NB4 (cell line): Measurements from ENCODE around the gene PAX5.

Source experiments
- DNase-seq: peaks from one replicate; pipeline ENCODE4 v3.0.0; 2010; ENCODE audit warnings: low read depth
- H3K4me3 ChIP-seq: one replicate; pipeline ENCODE4 v1.5.1; 2011; ENCODE audit warnings: mild to moderate bottlenecking, low read depth, low read length, moderate library complexity
- CTCF ChIP-seq: IDR thresholded peaks from one replicate; pipeline ENCODE4 v1.5.1; 2012; ENCODE audit warnings: low read depth, low read length
- MYC ChIP-seq: IDR thresholded peaks from 2 replicates; pipeline ENCODE4 v1.6.1; 2011; ENCODE audit warnings: low read depth, low read length
- POLR2A ChIP-seq: IDR thresholded peaks from 2 replicates; pipeline ENCODE4 v1.6.1; 2011; ENCODE audit warnings: mild to moderate bottlenecking; ENCODE audit not compliant: insufficient read length; ENCODE audit errors: extremely low read depth
- TF ChIP-seq, protein P1 (sequence below): IDR thresholded peaks from 2 replicates; pipeline ENCODE4 v1.6.1; 2011; ENCODE audit warnings: low read depth, low read length

PAX5 gene

DNA sequence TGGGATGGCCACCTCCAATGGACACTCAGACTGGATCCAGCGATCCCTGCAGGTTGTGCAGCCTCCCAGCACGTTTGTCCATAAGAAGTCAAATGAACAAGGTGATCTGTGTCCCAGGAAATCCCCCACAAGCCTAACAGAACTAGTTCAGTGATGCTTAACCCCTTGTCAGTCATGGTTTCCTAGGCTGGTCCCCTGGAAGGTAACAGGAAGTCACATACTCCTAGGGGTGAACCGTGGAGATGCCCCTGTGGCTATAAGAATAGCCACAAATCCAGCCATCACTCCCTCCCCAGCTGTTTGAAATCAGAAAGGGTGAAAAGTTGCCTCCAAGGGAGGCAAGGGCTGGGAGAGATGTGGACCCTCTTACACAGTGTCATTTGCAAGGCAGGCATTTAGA is 22.5 kb downstream of the PAX5 start:
- TF ChIP-seq, protein P1, sequence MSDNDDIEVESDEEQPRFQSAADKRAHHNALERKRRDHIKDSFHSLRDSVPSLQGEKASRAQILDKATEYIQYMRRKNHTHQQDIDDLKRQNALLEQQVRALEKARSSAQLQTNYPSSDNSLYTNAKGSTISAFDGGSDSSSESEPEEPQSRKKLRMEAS: no peak
- TF ChIP-seq POLR2A (no peak), CTCF (no peak), MYC (no peak)
- no peak for DNase-seq
- H3K4me3 ChIP-seq: no peak overlapping the region

- DNase-seq: no peak
- TF ChIP-seq MYC (no peak), POLR2A (no peak), CTCF (no peak)
- TF ChIP-seq, protein P1: no peak
- H3K4me3 ChIP-seq: no peak overlapping the region
Measured at GRCh38 chr9:37010976-37011375, 23.1 kb downstream of the PAX5 start.

DNA sequence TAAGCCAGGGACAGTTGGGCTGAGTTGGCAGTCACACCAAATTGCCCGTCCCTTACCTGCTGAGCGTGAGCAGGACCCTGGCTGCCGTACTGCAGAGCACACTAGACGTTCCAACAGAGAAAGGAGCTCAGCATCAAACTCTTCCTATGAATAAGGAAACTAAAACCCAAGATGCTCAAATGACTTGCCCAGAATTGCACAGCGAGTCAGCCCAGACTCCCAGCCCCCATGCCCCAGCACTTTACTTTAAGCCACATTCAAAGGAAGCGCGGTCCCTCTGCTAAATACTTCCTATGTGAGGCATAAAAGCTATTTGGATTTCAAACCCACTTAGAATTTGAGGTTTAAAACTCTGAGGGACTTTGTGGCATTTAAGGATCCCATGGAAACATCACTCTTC is 23.9 kb downstream of the PAX5 start:
- no peak for DNase-seq
- TF ChIP-seq, protein P1: no peak
- TF ChIP-seq MYC: no peak
- TF ChIP-seq CTCF: no peak
- no peak for TF ChIP-seq POLR2A
- no peak overlapping the region for H3K4me3 ChIP-seq

- H3K4me3 ChIP-seq: no peak overlapping the region
- TF ChIP-seq MYC: no peak
- TF ChIP-seq POLR2A: no peak
- TF ChIP-seq, protein P1: no peak
- TF ChIP-seq CTCF: no peak
- no peak for DNase-seq
Measured at GRCh38 chr9:37007295-37007694, 26.8 kb downstream of the PAX5 start.

DNA sequence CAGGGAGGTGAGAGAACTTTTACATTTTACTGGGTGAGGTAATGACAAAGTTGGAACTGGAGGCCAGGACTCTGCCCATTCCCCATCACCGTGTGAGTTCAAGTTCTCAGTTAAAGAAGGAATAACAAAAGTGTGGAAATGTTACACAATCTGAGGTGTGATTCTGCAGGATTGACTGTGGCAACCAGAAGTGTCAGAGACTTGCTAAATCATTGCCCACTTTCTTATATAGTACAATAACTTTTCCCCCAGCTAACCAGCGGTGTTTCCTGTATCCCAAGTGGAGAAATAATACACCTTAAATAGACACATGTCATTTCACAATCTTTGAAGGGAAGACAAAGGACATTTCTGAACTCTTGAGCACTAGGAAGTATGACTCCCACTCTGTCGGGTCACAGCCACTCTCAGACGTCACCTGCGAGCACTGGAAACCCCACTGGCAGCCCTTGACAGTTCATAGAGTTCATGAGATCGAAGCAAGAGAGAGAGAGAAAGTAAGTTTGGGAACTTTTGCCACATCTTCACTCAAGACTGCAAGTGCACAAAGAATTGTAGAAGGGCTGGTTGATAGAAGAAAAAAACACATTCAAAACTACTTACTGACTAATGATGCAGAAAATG is 28.4 kb downstream of the PAX5 start:
- H3K4me3 ChIP-seq: no peak overlapping the region
- DNase-seq: no peak
- TF ChIP-seq MYC (no peak), POLR2A (no peak)

DNA sequence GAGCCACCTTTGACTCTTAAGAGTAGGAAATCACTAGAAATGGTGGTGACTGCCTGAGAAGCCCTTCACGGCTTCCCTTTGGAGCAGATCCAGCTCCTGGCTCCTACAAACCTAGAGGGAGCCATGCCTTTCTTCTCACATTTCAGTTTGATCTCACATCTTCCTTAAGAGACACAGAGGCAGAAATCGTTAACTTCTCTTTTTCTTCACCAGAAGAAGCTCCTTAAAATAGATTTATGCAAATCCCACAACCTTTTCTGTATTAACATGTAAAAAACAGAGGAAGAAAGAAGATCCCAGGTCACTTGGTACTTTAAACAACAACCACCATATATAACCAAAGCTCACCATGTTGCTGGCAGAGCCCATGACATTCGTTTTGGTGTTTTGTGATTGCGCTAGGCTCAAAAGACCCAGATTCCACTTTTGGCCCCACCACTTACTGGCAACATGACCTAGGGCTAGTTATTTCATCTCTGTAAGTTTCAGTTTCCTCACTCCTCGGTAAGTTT is 29.6 kb downstream of the PAX5 start:
- no peak overlapping the region for H3K4me3 ChIP-seq
- TF ChIP-seq, protein P1: no peak
- no peak for TF ChIP-seq POLR2A
- no peak for TF ChIP-seq CTCF
- TF ChIP-seq MYC: no peak
- no peak for DNase-seq
